CD8-positive, alpha-beta memory T cell (primary cell): ENCODE results near the gene SOX10. TPM values are rescaled to one million over a fixed set of nuclear protein-coding genes. Genes with fewer than 3 reads are reported as not detected.

Source experiments
- CTCF ChIA-PET: fragments of 350-600 bp; sonication (Branson Sonifier 250); formaldehyde crosslinking; loops from one replicate; lab custom pipeline; 2021; ENCODE audit warnings: antibody characterized with exemption; lab: Charles Lee
- POLR2A ChIA-PET: fragments of 350-600 bp; sonication (Branson Sonifier 250); formaldehyde crosslinking; loops from one replicate; lab custom pipeline; 2021; ENCODE audit warnings: antibody characterized with exemption; lab: Charles Lee
- DNase-seq, 5 donors: peaks; one replicate each; pipeline versions ENCODE4 v3.0.0 to v3.0.0-alpha.2; 2020 to 2022; ENCODE audit warnings: mixed read lengths in 1 of 5
- H3K27ac ChIP-seq: one replicate; pipeline ENCODE4 v1.7.0; 2013; ENCODE audit warnings: low read depth, mild to moderate bottlenecking, low read length, moderate library complexity
- H3K27me3 ChIP-seq: 2 replicates; pipeline ENCODE4 v1.7.0; 2013; ENCODE audit warnings: low read length, mild to moderate bottlenecking; ENCODE audit not compliant: insufficient read depth, poor library complexity, severe bottlenecking
- H3K36me3 ChIP-seq: 2 replicates; pipeline ENCODE4 v1.7.0; 2013; ENCODE audit warnings: mild to moderate bottlenecking, low read length, moderate library complexity; ENCODE audit not compliant: insufficient read depth
- H3K4me1 ChIP-seq: 2 replicates; pipeline ENCODE4 v1.7.0; 2013; ENCODE audit warnings: mild to moderate bottlenecking, low read length, moderate library complexity; ENCODE audit not compliant: insufficient read depth
- H3K4me3 ChIP-seq: 2 replicates; pipeline ENCODE4 v1.7.0; 2013; ENCODE audit warnings: mild to moderate bottlenecking, low read length
- H3K9me3 ChIP-seq: 2 replicates; pipeline ENCODE4 v1.7.0; 2013; ENCODE audit warnings: mild to moderate bottlenecking, low read length
- H3K27ac Mint-ChIP-seq, 8 donors: one replicate each; pipeline ENCODE4 v1.8.0; 2020 to 2021; ENCODE audit warnings: mixed read lengths in 8 of 8, mild to moderate bottlenecking in 6 of 8, inconsistent platforms in 3 of 8, moderate library complexity in 3 of 8
- H3K27me3 Mint-ChIP-seq, 2 donors: one replicate each; pipeline ENCODE4 v1.8.0; 2020 to 2021; ENCODE audit warnings: mixed read lengths in 2 of 2, mild to moderate bottlenecking in 1 of 2, moderate library complexity in 1 of 2
- H3K36me3 Mint-ChIP-seq, 3 donors: one replicate each; pipeline ENCODE4 v1.8.0; 2020 to 2021; ENCODE audit warnings: mixed read lengths in 3 of 3, inconsistent platforms in 1 of 3, mild to moderate bottlenecking in 1 of 3
- H3K4me1 Mint-ChIP-seq, 3 donors: one replicate each; pipeline ENCODE4 v1.8.0; 2020 to 2021; ENCODE audit warnings: mixed read lengths in 3 of 3, inconsistent platforms in 1 of 3, mild to moderate bottlenecking in 1 of 3
- H3K4me3 Mint-ChIP-seq, 7 donors: one replicate each; pipeline ENCODE4 v1.8.0; 2020 to 2021; ENCODE audit warnings: mixed read lengths in 7 of 7, mild to moderate bottlenecking in 6 of 7, moderate library complexity in 4 of 7, inconsistent platforms in 2 of 7
- H3K9me3 Mint-ChIP-seq, 5 donors: one replicate each; pipeline ENCODE4 v1.8.0; 2020 to 2022; ENCODE audit warnings: mixed read lengths in 5 of 5, mild to moderate bottlenecking in 3 of 5, moderate library complexity in 2 of 5, inconsistent platforms in 1 of 5
- polyA plus RNA-seq: library from polyadenylated mRNA; unstranded; fragments of 300-500 nt; fragmentation: Illumina TruSeq; gene quantifications from one replicate; pipeline ENCODE4 v1.2.3, GENCODE V29; 2021
- total RNA-seq, 2 experiments: library from RNA; stranded (reverse); gene quantifications; one replicate each; pipeline ENCODE4 v1.2.3, GENCODE V29; 2021

The SOX10 gene
- total and polyA plus RNA-seq, 3 experiments from 2014 or later, result not detected

GRCh38 chr22:37943825-37944198 lies 40.5 kb downstream of the SOX10 start:
- H3K36me3 ChIP-seq, result no peaks in the 10 kb centered on the region
- no peak for DNase-seq
- H3K36me3 Mint-ChIP-seq, result peaks cover 0 to 25% (median 6%) of the 10 kb centered on the region in 3 donors
- no peak overlapping the region for H3K4me3 ChIP-seq
- no peaks in the 10 kb centered on the region for H3K4me1 ChIP-seq
- H3K4me1 Mint-ChIP-seq, result no peaks in the 10 kb centered on the region
- ChIA-PET CTCF (interaction anchor here (1.9 kb wide), 1 partner anchor 9 kb away, joined by 6 read pairs; no protein-coding TSS in a partner anchor), POLR2A (no interaction called here)
- no peaks in the 10 kb centered on the region for H3K9me3 ChIP-seq
- H3K4me3 Mint-ChIP-seq, result no peak overlapping the region
- H3K27ac ChIP-seq, result no peak overlapping the region
- no peaks in the 10 kb centered on the region for H3K27me3 ChIP-seq
- peaks cover 0 to 1% of the 10 kb centered on the region in 2 donors for H3K27me3 Mint-ChIP-seq
- no peak overlapping the region for H3K27ac Mint-ChIP-seq
- H3K9me3 Mint-ChIP-seq, result no peaks in the 10 kb centered on the region

- CTCF ChIA-PET, result interaction anchor here (1.9 kb wide), 1 partner anchor 9 kb away, joined by 6 read pairs; no protein-coding TSS in a partner anchor
- no peak overlapping the region for H3K27ac ChIP-seq
- no peaks in the 10 kb centered on the region for H3K4me1 ChIP-seq
- POLR2A ChIA-PET, result interaction anchor here (0.6 kb wide), 1 partner anchor 363 kb away, joined by 11 read pairs; the partner anchor contains the start of gene LGALS2
- H3K4me3 ChIP-seq, result no peak overlapping the region
- no peak overlapping the region for H3K4me3 Mint-ChIP-seq
- no peaks in the 10 kb centered on the region for H3K9me3 ChIP-seq
- no peaks in the 10 kb centered on the region for H3K36me3 ChIP-seq
- DNase-seq, result no peak
- H3K4me1 Mint-ChIP-seq, result no peaks in the 10 kb centered on the region
- peak overlapping the region in 2 of 8 donors; percentile 46 to 55 for H3K27ac Mint-ChIP-seq
- H3K9me3 Mint-ChIP-seq, result no peaks in the 10 kb centered on the region
- H3K27me3 ChIP-seq, result no peaks in the 10 kb centered on the region
- peaks cover 0 to 1% of the 10 kb centered on the region in 2 donors for H3K27me3 Mint-ChIP-seq
- peaks cover 0 to 25% (median 6%) of the 10 kb centered on the region in 3 donors for H3K36me3 Mint-ChIP-seq
Observed at GRCh38 chr22:37943136-37943824, 41.1 kb downstream of the SOX10 start.

GRCh38 chr22:37942133-37942532 lies 42.2 kb downstream of the SOX10 start:
- Histone ChIP-seq H3K27me3 (no peaks in the 10 kb centered on the region), H3K4me1 (no peaks in the 10 kb centered on the region), H3K27ac (no peak overlapping the region), H3K36me3 (no peaks in the 10 kb centered on the region), H3K9me3 (no peaks in the 10 kb centered on the region), H3K4me3 (no peak overlapping the region)
- no peaks in the 10 kb centered on the region for H3K27me3 Mint-ChIP-seq
- H3K4me3 Mint-ChIP-seq, result no peak overlapping the region
- no peak for DNase-seq
- ChIA-PET CTCF (interaction anchor here (1.9 kb wide), 1 partner anchor 7 kb away, joined by 6 read pairs; no protein-coding TSS in a partner anchor), POLR2A (no interaction called here)
- peaks cover 0 to 32% (median 6%) of the 10 kb centered on the region in 3 donors for H3K36me3 Mint-ChIP-seq
- no peaks in the 10 kb centered on the region for H3K4me1 Mint-ChIP-seq
- no peaks in the 10 kb centered on the region for H3K9me3 Mint-ChIP-seq
- no peak overlapping the region for H3K27ac Mint-ChIP-seq

- CTCF ChIA-PET, result no interaction called here
- no peak for DNase-seq
- H3K27me3 ChIP-seq, result no peaks in the 10 kb centered on the region
- Mint-ChIP-seq H3K27ac (peak overlapping the region in 2 of 8 donors; percentile 7 to 19), H3K4me1 (no peaks in the 10 kb centered on the region), H3K27me3 (no peaks in the 10 kb centered on the region), H3K9me3 (no peaks in the 10 kb centered on the region), H3K36me3 (peaks cover 0 to 35% (median 6%) of the 10 kb centered on the region in 3 donors), H3K4me3 (no peak overlapping the region)
- H3K36me3 ChIP-seq, result no peaks in the 10 kb centered on the region
- no peak overlapping the region for H3K4me3 ChIP-seq
- H3K27ac ChIP-seq, result no peak overlapping the region
- no peaks in the 10 kb centered on the region for H3K4me1 ChIP-seq
- POLR2A ChIA-PET, result no interaction called here
- no peaks in the 10 kb centered on the region for H3K9me3 ChIP-seq
Observed at GRCh38 chr22:37940698-37941376, 43.5 kb downstream of the SOX10 start.

GRCh38 chr22:37933711-37934376 lies 50.5 kb downstream of the SOX10 start:
- Histone ChIP-seq H3K27ac (no peak overlapping the region), H3K4me3 (no peak overlapping the region), H3K4me1 (peaks cover 7% of the 10 kb centered on the region), H3K27me3 (no peaks in the 10 kb centered on the region), H3K9me3 (no peaks in the 10 kb centered on the region), H3K36me3 (no peaks in the 10 kb centered on the region)
- peaks cover 0 to 2% of the 10 kb centered on the region in 2 donors for H3K27me3 Mint-ChIP-seq
- peak; percentile 63 to 81 (median 67) for DNase-seq
- peaks cover 8 to 17% (median 10%) of the 10 kb centered on the region in 3 donors for H3K4me1 Mint-ChIP-seq
- no peaks in the 10 kb centered on the region for H3K9me3 Mint-ChIP-seq
- CTCF ChIA-PET, result interaction anchor here (0.6 to 1.8 kb wide), 10 partner anchors 9 to 115 kb away, joined by 3 to 6 read pairs (median 4); partner anchors contain the start of genes C22orf23 and POLR2F
- no peak overlapping the region for H3K27ac Mint-ChIP-seq
- POLR2A ChIA-PET, result no interaction called here
- H3K4me3 Mint-ChIP-seq, result peak overlapping the region in 1 of 7 donors; percentile 59
- peaks cover 0 to 48% (median 0%) of the 10 kb centered on the region in 3 donors for H3K36me3 Mint-ChIP-seq

DNA sequence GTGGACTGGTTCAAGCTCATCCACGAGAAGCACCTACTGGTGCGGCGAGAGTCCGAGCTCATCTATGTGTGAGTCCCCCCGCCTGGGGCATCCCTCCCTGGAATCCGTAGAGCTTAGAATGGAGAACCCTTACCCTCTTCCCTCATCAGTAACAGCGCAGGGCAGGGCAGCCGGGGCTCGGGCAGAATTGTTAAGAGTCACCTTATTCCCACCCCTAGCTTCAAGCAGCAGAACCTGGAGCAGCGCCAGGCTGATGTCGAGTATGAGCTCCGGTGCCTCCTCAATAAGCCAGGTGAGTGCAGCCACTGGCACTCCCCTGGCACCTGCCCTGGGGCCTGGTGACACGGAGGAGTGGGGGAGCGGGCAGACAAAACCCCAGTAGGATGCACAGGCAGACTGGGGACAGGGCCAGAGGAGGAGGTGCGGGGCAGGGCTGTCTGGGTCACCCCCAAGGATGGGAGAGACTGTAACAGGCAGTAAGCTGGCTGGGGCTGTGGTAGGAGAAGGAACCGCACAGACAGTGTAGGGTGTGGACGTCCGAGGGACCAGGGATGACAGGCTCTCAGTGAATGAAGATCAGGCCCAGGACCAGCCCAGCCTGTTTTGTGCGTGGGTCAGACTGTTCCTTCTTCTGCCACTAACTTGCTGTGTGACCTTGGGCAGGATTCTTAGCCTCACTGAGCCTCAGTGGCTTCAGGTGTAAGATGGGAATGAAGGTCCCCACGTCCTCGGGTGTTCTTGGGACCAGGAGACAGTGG lies 51.4 kb downstream of the SOX10 start:
- H3K36me3 ChIP-seq, result no peaks in the 10 kb centered on the region
- H3K4me3 ChIP-seq, result no peak overlapping the region
- no peaks in the 10 kb centered on the region for H3K9me3 Mint-ChIP-seq
- H3K27ac Mint-ChIP-seq, result peak overlapping the region in 1 of 8 donors; percentile 89
- H3K27me3 Mint-ChIP-seq, result peaks cover 0 to 2% of the 10 kb centered on the region in 2 donors
- no peaks in the 10 kb centered on the region for H3K27me3 ChIP-seq
- no peak for DNase-seq
- no peaks in the 10 kb centered on the region for H3K9me3 ChIP-seq
- H3K4me3 Mint-ChIP-seq, result no peak overlapping the region
- no peak overlapping the region for H3K27ac ChIP-seq
- peaks cover 7% of the 10 kb centered on the region for H3K4me1 ChIP-seq
- ChIA-PET CTCF (interaction anchor here (0.8 to 1.5 kb wide), 5 partner anchors 21 to 114 kb away, joined by 3 to 4 read pairs (median 4); partner anchors contain the start of genes C22orf23, MICALL1 and POLR2F), POLR2A (no interaction called here)
- H3K4me1 Mint-ChIP-seq, result peaks cover 8 to 17% (median 10%) of the 10 kb centered on the region in 3 donors
- peaks cover 0 to 54% (median 4%) of the 10 kb centered on the region in 3 donors for H3K36me3 Mint-ChIP-seq

DNA sequence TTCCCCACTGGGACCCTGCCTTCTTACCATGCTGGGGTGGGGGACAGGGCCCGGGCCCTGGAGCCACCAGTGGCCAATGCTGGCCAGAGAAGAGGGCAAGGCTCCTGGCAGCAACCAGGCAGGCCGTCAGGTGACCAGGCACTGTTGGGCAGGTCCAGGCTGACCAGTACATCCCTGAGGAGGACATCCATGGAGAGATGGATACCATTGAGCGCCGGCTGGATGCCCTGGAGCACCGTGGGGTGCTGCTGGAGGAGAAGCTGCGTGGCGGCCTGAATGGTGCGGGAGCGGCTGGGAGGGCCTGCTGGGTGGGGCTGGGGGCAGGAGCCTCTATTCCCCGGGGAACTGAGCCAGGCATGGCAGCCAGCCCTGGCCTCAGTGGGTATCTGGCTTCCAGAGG lies 52.0 kb downstream of the SOX10 start:
- Histone ChIP-seq H3K27ac (no peak overlapping the region), H3K27me3 (no peaks in the 10 kb centered on the region), H3K9me3 (no peaks in the 10 kb centered on the region), H3K4me3 (no peak overlapping the region), H3K4me1 (peaks cover 7% of the 10 kb centered on the region), H3K36me3 (no peaks in the 10 kb centered on the region)
- Mint-ChIP-seq H3K27ac (no peak overlapping the region), H3K9me3 (no peaks in the 10 kb centered on the region), H3K4me3 (no peak overlapping the region), H3K36me3 (peaks cover 0 to 52% (median 4%) of the 10 kb centered on the region in 3 donors), H3K4me1 (peaks cover 8 to 17% (median 10%) of the 10 kb centered on the region in 3 donors), H3K27me3 (peaks cover 0 to 2% of the 10 kb centered on the region in 2 donors)
- POLR2A ChIA-PET, result no interaction called here
- CTCF ChIA-PET, result interaction anchor here (0.8 to 1.5 kb wide), 4 partner anchors 22 to 113 kb away, joined by 3 to 4 read pairs (median 4); partner anchors contain the start of genes C22orf23, MICALL1 and POLR2F
- no peak for DNase-seq
